Mononuclear cell (primary cell): ENCODE measurements around the gene PTGER1. TPM values are rescaled to one million over a fixed set of nuclear protein-coding genes. Genes with fewer than 3 reads are reported as not detected.

ENCODE experiments used
- H3K27me3 ChIP-seq: 2 replicates; pipeline ENCODE4 v1.6.0; 2011; ENCODE audit warnings: low read length, control low read depth; ENCODE audit not compliant: insufficient read depth
- H3K4me1 ChIP-seq: 2 replicates; pipeline ENCODE4 v1.5.1; 2011; ENCODE audit warnings: mild to moderate bottlenecking, low read length, control low read depth; ENCODE audit not compliant: insufficient read depth
- H3K4me3 ChIP-seq: 2 replicates; pipeline ENCODE4 v1.5.1; 2011; ENCODE audit warnings: mild to moderate bottlenecking, low read length, moderate library complexity
- H3K9me3 ChIP-seq: 2 replicates; pipeline ENCODE4 v1.5.1; 2011; ENCODE audit warnings: low read depth, mild to moderate bottlenecking, control low read depth, low read length
- total RNA-seq: library from RNA; depleted of rRNA; stranded (reverse); fragments of >200 nt; gene quantifications from one replicate; pipeline ENCODE4 v1.2.3, GENCODE V29; 2012

The PTGER1 gene
- total RNA-seq, 1 donor: not detected

GRCh38 chr19:14446336-14447036 lies 28.7 kb downstream of the PTGER1 start:
- Histone ChIP-seq H3K9me3 (no peaks in the 10 kb centered on the region), H3K27me3 (no peaks in the 10 kb centered on the region), H3K4me1 (peaks cover 8% of the 10 kb centered on the region), H3K4me3 (no peak overlapping the region)

GRCh38 chr19:14443632-14444216 lies 31.4 kb downstream of the PTGER1 start:
- H3K4me3 ChIP-seq: no peak overlapping the region
- H3K27me3 ChIP-seq: no peaks in the 10 kb centered on the region
- H3K4me1 ChIP-seq: peaks cover 35% of the 10 kb centered on the region
- H3K9me3 ChIP-seq: no peaks in the 10 kb centered on the region

DNA sequence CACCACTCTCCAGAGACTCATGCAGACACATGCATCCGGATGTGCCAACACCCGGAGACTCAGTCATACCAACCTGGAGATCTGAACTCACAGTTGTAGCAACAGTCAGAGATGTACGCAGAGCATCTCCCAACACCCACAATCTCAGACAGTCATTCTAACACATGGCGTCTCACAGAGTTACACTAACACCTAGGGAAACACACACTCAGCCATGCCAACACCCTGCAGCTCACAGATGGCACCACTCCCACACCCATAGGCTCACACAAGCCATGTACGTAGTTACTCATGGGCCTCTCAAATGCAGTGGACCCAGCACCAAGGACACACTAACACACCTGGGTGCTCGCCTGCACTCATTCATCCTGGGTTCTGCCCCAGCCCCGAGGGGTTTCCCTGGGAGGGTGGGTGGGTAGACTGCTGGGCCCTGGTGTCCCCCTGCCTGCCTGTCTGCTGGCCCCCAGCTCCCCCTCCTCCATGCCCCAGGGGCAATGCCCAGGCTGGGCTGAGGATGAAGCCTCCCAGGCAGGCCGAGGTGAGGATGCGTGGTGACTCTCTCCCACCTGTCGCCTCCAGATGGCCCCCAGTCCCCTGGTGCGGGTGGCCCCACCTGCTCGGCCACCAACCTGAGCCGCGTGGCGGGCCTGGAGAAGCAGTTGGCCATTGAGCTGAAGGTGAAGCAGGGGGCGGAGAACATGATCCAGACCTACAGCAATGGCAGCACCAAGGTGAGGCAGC lies 32.1 kb downstream of the PTGER1 start:
- peaks cover 42% of the 10 kb centered on the region for H3K4me1 ChIP-seq
- H3K4me3 ChIP-seq: no peak overlapping the region
- H3K9me3 ChIP-seq: no peaks in the 10 kb centered on the region
- no peaks in the 10 kb centered on the region for H3K27me3 ChIP-seq

DNA sequence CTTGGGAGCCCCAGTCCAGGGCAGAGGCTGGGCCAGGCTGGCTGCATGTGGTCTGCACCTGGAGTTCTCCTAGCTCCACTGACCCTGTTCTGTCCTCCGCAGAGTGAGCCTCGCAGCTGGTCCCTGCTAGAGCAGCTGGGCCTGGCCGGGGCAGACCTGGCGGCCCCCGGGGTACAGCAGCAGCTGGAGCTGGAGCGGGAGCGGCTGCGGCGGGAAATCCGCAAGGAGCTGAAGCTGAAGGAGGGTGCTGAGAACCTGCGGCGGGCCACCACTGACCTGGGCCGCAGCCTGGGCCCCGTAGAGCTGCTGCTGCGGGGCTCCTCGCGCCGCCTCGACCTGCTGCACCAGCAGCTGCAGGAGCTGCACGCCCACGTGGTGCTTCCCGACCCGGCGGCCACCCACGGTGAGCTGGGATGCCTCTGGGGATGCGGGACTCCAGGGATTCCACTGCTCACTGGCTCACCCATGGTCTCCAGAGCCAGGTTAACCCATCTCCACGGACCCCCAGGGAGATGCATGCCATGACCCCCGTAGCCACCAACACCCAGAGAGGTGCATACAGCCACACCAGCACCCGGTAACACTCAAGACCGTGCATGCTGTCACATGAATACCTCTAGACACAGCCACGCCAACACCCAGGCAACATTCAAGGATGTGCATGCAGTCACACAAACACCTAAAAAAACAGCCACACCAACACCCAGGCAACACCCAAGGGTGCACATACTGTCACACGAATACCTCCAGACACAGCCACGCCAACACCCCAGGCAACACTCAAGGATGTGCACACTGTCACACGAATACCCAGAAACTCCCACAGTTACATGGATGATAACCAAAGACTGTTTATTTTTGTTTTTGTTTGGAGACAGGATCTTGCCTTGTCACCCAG lies 33.9 kb downstream of the PTGER1 start:
- Histone ChIP-seq H3K4me1 (peaks cover 56% of the 10 kb centered on the region), H3K4me3 (no peak overlapping the region), H3K9me3 (no peaks in the 10 kb centered on the region), H3K27me3 (no peaks in the 10 kb centered on the region)

- H3K4me1 ChIP-seq: peaks cover 63% of the 10 kb centered on the region
- H3K4me3 ChIP-seq: peak overlapping the region; percentile 64
- no peaks in the 10 kb centered on the region for H3K9me3 ChIP-seq
- H3K27me3 ChIP-seq: no peaks in the 10 kb centered on the region
These were observed 35.1 kb downstream of the PTGER1 start for GRCh38 chr19:14440049-14440448.

DNA sequence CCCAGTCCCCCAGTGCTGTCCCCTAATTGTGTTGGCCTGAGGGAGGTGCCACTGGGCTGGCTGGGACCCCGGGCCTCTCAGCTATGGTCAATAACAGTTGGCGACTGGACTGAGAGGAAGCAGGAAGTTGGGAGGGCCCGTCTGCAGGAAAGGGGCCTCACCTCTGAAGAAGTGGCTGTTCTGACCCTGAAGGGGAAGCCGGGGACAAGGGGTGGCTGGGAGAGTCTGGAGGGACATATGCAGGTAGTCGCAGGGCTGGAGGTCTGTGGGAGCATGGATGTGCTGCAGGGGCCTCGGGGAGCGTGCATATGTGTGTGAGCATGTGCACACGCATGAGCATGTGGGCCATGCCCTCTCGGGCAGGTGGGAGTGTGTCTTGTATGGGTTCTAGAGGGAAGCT lies 36.1 kb downstream of the PTGER1 start:
- H3K27me3 ChIP-seq: no peaks in the 10 kb centered on the region
- no peak overlapping the region for H3K4me3 ChIP-seq
- no peaks in the 10 kb centered on the region for H3K9me3 ChIP-seq
- H3K4me1 ChIP-seq: peaks cover 73% of the 10 kb centered on the region

DNA sequence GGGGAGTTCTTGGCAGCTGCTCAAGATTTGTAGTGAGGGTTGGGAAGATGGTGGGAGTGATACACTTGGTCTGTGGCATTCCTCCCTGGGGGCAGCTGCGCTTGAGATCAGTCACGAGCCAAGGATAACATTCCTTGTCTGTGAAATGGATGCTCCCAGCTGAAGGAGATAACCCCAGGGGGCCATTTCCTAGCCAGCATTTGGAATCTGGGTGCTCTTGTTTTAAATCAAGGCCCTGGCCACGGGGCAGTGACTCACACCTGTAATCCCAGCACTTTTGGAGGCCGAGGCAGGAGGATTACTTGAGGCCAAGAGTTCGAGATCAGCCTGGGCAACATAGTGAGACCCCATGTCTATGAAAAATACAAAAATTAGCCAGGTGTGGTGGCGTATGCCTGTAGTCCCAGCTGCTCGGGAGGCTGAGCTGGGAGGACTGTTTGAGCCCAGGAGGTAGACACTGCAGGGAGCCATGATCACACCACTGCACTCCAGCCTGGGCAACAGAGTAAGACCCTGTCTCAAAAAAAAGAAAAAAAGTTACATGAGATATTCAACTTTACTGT lies 37.5 kb downstream of the PTGER1 start:
- Histone ChIP-seq H3K9me3 (no peaks in the 10 kb centered on the region), H3K4me3 (no peak overlapping the region), H3K27me3 (no peaks in the 10 kb centered on the region), H3K4me1 (peaks cover 80% of the 10 kb centered on the region)

GRCh38 chr19:14435320-14436050 lies 39.7 kb downstream of the PTGER1 start:
- H3K4me3 ChIP-seq: no peak overlapping the region
- no peaks in the 10 kb centered on the region for H3K27me3 ChIP-seq
- no peaks in the 10 kb centered on the region for H3K9me3 ChIP-seq
- H3K4me1 ChIP-seq: peaks cover 74% of the 10 kb centered on the region

DNA sequence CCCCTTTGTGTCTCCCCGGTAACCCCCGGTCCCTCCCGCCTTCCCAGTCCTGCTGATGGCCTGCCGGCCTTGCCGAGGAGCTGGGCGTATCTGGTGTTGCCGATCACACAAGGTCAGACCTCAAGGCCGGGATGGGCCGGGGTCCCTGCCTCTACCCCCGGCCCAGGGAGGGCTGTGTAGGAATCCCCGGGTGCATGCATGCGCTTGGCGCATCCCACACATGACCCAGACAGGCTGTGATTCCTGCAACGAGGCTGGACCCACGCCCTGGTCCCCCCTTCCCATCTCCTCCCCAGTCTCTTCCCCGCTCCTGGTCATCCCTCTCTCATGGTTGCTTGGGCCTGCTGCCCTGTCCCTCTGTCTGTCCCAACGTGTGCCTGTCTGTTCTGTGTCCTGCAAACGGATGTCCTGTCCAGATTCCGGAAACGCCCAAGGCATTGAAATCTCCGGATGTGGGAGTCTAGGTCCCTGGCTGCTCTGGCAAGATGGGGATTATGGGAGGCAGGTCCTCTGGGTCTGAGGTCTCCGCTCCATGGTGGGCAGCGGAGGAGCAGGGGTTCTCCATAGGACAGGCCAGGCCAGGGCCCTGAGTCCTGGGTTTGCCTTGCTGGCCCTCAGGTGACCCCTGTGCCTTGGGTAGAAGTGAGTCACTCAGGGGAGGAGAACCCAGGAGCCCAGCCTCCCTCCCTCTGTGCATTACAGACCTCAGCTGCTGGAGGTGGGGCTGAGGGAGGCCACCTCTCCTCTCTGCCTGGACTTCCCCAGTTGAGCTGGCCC lies 40.4 kb downstream of the PTGER1 start:
- Histone ChIP-seq H3K27me3 (no peaks in the 10 kb centered on the region), H3K4me1 (peaks cover 67% of the 10 kb centered on the region), H3K9me3 (no peaks in the 10 kb centered on the region), H3K4me3 (no peak overlapping the region)

DNA sequence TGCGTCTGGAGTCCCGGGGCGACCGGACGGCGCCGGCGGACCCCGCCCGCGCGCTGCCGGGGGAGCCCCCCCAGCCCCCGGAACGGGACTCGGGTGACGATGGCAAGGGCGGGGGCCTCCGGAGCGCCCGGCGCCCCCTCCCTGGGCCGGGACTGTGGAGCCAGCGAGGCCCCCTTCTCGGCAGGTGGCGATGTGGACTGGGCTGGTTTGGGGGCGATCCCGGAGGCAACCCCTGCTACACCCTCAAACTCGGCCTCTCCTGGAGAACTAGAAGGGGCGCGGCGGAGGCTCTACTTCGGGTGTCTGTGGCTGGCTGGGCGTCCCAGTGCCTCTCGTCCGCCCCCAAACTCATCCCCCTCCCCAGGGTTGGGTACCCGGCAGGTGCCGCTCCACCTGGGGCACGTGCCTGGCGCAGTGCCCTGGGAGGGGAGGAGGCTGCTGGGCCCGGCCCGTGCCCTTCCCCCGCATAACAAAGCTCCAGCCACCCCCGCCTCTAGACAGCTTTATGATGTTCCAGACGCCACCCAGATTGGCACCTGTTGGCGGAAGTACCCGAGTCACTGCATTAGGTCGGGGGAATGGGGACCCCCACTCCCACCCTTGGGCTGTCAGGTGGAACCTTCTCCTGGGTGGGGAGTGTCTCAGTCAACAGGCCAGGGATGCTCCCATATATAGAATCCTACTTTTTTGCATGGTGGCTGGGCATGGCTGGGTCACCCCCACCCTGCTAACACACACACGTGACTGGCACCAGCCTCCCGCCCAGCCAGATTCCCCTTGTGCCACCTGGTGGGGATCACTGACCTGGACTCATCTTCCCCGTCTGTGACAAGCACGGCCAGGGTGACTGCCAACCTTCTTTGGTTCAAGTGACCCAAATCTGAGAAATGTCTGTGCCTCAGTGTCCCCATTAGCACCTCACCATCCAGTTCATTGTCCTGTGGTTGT lies 41.3 kb downstream of the PTGER1 start:
- H3K9me3 ChIP-seq: no peaks in the 10 kb centered on the region
- H3K4me1 ChIP-seq: peaks cover 58% of the 10 kb centered on the region
- H3K4me3 ChIP-seq: peak overlapping the region; percentile 66
- H3K27me3 ChIP-seq: no peaks in the 10 kb centered on the region

DNA sequence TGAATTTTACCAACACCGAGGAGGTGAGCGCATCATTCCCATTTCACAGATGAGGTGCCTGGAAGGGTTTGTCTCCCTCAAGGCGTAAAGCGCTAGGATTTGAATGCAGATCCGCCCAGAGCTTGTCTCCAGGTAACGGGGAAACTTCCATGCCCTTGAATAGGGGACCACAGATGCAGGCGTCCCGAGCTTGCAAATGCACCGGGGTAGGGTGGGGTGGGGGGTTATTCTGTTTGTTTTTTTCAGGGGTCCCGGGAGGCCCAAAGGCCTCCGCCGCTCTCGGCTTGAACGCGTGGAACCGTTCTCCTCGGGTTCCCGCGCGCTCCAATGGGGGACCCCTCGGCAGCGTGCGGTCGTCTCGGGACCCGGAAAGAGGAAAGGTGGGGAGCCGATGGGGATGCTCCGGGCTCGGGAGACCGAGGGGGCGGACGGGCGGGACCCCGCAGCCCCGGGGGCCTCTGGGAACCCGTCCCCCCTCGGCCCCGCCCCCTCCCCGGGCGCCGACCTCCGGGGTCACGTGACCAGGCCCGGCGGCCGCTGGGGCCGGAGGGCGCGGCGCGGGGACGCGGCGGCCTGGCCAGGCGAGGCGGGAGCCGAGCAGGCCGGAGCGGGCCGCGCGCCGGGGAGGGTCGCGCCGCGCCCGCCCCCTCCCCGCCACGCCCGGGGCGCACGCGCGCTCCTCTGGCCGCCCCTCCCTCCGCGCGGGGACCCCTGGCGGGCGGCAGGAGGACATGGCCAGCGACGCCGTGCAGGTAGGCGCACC lies 42.2 kb downstream of the PTGER1 start, which contains the start of gene PKN1:
Gene PKN1 (plus strand): TSS at position 516 of the 763 bp plus-strand sequence. CDS start 216 bp downstream, at position 732.
- no peaks in the 10 kb centered on the region for H3K27me3 ChIP-seq
- no peaks in the 10 kb centered on the region for H3K9me3 ChIP-seq
- H3K4me3 ChIP-seq: peak within 1 kb of the TSS; percentile 66
- H3K4me1 ChIP-seq: peaks cover 49% of the 10 kb centered on the region

DNA sequence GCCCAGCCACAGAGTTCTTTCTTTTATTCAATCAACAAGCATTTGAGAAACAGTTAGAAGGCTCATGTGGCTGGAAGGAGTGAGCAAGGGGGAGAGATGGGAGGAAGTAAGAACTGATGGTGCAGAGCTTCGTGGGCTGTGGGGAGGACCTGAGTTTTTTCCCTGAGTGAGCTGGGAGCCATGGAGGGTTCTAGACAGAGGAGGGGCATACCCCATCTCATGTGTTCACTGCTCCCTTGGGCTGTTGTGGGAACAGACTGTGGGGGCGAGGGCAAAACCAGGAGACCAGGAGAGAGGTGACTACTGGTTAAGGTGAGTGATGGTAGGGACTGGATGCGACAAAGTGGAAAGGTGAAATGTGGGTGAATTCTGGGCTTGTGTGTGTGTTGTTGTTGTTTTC lies 44.4 kb downstream of the PTGER1 start:
- Histone ChIP-seq H3K9me3 (no peaks in the 10 kb centered on the region), H3K4me3 (no peak overlapping the region), H3K27me3 (no peaks in the 10 kb centered on the region), H3K4me1 (peaks cover 35% of the 10 kb centered on the region)
